MM.1S (cell line): ENCODE results near the gene C16orf54.

ENCODE experiments used
- EZH2 ChIP-seq: fragments of 300-600 bp; sonication (generic); optimal IDR thresholded peaks from 2 replicates; pipeline ENCODE3; 2017; ENCODE audit warnings: low read depth, mild to moderate bottlenecking, antibody characterized with exemption, low read length, mixed read lengths
- TF ChIP-seq, protein P1 (sequence below): fragments of 300-600 bp; sonication (generic); IDR thresholded peaks from 2 replicates; pipeline ENCODE4 v1.5.1; 2016; ENCODE audit warnings: antibody characterized with exemption, low read length, mixed read lengths

- TF ChIP-seq, protein P1, sequence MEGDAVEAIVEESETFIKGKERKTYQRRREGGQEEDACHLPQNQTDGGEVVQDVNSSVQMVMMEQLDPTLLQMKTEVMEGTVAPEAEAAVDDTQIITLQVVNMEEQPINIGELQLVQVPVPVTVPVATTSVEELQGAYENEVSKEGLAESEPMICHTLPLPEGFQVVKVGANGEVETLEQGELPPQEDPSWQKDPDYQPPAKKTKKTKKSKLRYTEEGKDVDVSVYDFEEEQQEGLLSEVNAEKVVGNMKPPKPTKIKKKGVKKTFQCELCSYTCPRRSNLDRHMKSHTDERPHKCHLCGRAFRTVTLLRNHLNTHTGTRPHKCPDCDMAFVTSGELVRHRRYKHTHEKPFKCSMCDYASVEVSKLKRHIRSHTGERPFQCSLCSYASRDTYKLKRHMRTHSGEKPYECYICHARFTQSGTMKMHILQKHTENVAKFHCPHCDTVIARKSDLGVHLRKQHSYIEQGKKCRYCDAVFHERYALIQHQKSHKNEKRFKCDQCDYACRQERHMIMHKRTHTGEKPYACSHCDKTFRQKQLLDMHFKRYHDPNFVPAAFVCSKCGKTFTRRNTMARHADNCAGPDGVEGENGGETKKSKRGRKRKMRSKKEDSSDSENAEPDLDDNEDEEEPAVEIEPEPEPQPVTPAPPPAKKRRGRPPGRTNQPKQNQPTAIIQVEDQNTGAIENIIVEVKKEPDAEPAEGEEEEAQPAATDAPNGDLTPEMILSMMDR = no peak
- no peak for TF ChIP-seq EZH2
Measured at GRCh38 chr16:29767062-29767461, 21.3 kb upstream of the C16orf54 start.
